Activated naive CD8-positive, alpha-beta T cell treated with anti-CD3 and anti-CD28 coated beads, Interleukin-2, amount 10 ng/mL, durations not matched to agents 7 days and 5 days (primary cell): ENCODE measurements around the gene HOATZ. TPM values are rescaled to one million over a fixed set of nuclear protein-coding genes. Genes with fewer than 3 reads are reported as not detected.
A peak's percentile ranks its signal among the peaks of the same experiment; 100 is the strongest.

Experiments used
- ATAC-seq: fragments of 150-1000 bp; cut with Tn5 transposase; one replicate; pipeline ENCODE4 v1.10.0; 2021; ENCODE audit warnings: low read depth, moderate library complexity
- POLR2A ChIA-PET: fragments of 350-600 bp; sonication (Branson Sonifier 250); formaldehyde crosslinking; loops from one replicate; lab custom pipeline; 2021; ENCODE audit warnings: antibody characterized with exemption; lab: Charles Lee
- DNase-seq: peaks from one replicate; pipeline ENCODE4 v3.0.0; 2021
- H3K27ac Mint-ChIP-seq: one replicate; pipeline ENCODE4 v1.8.0; 2022; ENCODE audit warnings: mild to moderate bottlenecking, mixed read lengths
- H3K27me3 Mint-ChIP-seq: one replicate; pipeline ENCODE4 v1.8.0; 2022; ENCODE audit warnings: mild to moderate bottlenecking, moderate library complexity, mixed read lengths
- H3K36me3 Mint-ChIP-seq: one replicate; pipeline ENCODE4 v1.8.0; 2021; ENCODE audit warnings: mild to moderate bottlenecking, mixed read lengths
- H3K4me1 Mint-ChIP-seq: one replicate; pipeline ENCODE4 v1.8.0; 2021; ENCODE audit warnings: mixed read lengths
- H3K4me3 Mint-ChIP-seq: one replicate; pipeline ENCODE4 v1.8.0; 2022; ENCODE audit warnings: mild to moderate bottlenecking, moderate library complexity, mixed read lengths
- H3K9me3 Mint-ChIP-seq: one replicate; pipeline ENCODE4 v1.8.0; 2021; ENCODE audit warnings: mixed read lengths
- total RNA-seq, 2 experiments: library from RNA; stranded (reverse); gene quantifications; one replicate each; pipeline ENCODE4 v1.2.3, GENCODE V29; 2021

HOATZ gene
- total RNA-seq, 2 experiments from 2014 or later, result not detected

- DNase-seq, result no peak
- H3K36me3 Mint-ChIP-seq, result peaks cover 16% of the 10 kb centered on the region
- peaks cover 3% of the 10 kb centered on the region for H3K9me3 Mint-ChIP-seq
- H3K4me1 Mint-ChIP-seq, result no peaks in the 10 kb centered on the region
- no peak overlapping the region for H3K4me3 Mint-ChIP-seq
- no peaks in the 10 kb centered on the region for H3K27me3 Mint-ChIP-seq
- POLR2A ChIA-PET, result no interaction called here
- ATAC-seq, result no peak
- H3K27ac Mint-ChIP-seq, result no peak overlapping the region
Observed at GRCh38 chr11:111561306-111561705, 46.7 kb downstream of the HOATZ start.

- POLR2A ChIA-PET, result no interaction called here
- Mint-ChIP-seq H3K27ac (peak overlapping the region; percentile 32), H3K36me3 (peaks cover 12% of the 10 kb centered on the region), H3K27me3 (no peaks in the 10 kb centered on the region), H3K4me1 (no peaks in the 10 kb centered on the region), H3K4me3 (no peak overlapping the region), H3K9me3 (peaks cover under 1% of the 10 kb centered on the region)
- DNase-seq (no peak), ATAC-seq (no peak)
Observed at GRCh38 chr11:111561791-111562325, 47.3 kb downstream of the HOATZ start.

- Mint-ChIP-seq H3K36me3 (peaks cover 7% of the 10 kb centered on the region), H3K4me3 (no peak overlapping the region), H3K4me1 (no peaks in the 10 kb centered on the region), H3K27ac (no peak overlapping the region), H3K9me3 (no peaks in the 10 kb centered on the region), H3K27me3 (no peaks in the 10 kb centered on the region)
- DNase-seq (no peak), ATAC-seq (no peak)
- POLR2A ChIA-PET, result no interaction called here
Observed at GRCh38 chr11:111562692-111563389, 48.3 kb downstream of the HOATZ start.

GRCh38 chr11:111565114-111565720, 50.6 kb downstream of the HOATZ start:
- Mint-ChIP-seq H3K4me3 (no peak overlapping the region), H3K9me3 (no peaks in the 10 kb centered on the region), H3K4me1 (no peaks in the 10 kb centered on the region)

GRCh38 chr11:111566324-111566723, 51.7 kb downstream of the HOATZ start:
- ATAC-seq (no peak), DNase-seq (no peak)
- Mint-ChIP-seq H3K27ac (no peak overlapping the region), H3K36me3 (peaks cover 2% of the 10 kb centered on the region), H3K4me3 (no peak overlapping the region), H3K9me3 (no peaks in the 10 kb centered on the region), H3K4me1 (no peaks in the 10 kb centered on the region), H3K27me3 (no peaks in the 10 kb centered on the region)
- POLR2A ChIA-PET, result no interaction called here

More at GRCh38 chr11:111565114-111565720, 50.6 kb downstream of the HOATZ start:
- DNase-seq, result peak; percentile 42
- H3K36me3 Mint-ChIP-seq, result peaks cover 2% of the 10 kb centered on the region
- ATAC-seq, result no peak
- no peak overlapping the region for H3K27ac Mint-ChIP-seq
- POLR2A ChIA-PET, result no interaction called here
- H3K27me3 Mint-ChIP-seq, result no peaks in the 10 kb centered on the region

DNA sequence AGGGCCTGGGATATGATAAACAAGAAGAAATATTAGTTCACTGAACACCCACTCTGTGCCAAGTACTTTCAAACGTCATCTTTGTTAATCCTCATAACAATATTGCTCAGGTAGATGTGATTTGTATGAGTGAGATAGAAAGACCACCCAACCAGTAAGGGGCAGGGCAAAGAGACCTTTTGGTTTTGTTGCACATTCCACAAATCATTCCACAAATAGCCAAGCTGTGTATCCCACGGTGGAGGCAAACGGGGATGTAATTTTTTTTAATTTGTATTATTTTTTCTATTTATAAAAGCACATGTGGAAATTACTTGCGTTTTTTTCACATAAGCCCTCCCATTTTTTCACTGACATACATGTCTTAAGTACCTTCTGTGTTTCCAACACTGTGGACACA, 54.9 kb downstream of the HOATZ start:
- no peaks in the 10 kb centered on the region for H3K36me3 Mint-ChIP-seq

GRCh38 chr11:111570796-111571195, 56.2 kb downstream of the HOATZ start:
- ATAC-seq (no peak), DNase-seq (no peak)
- Mint-ChIP-seq H3K4me1 (peaks cover 2% of the 10 kb centered on the region), H3K36me3 (no peaks in the 10 kb centered on the region), H3K4me3 (no peak overlapping the region), H3K27ac (no peak overlapping the region), H3K9me3 (no peaks in the 10 kb centered on the region), H3K27me3 (peaks cover 2% of the 10 kb centered on the region)
- POLR2A ChIA-PET, result no interaction called here

More for the DNA sequence above, 54.9 kb downstream of the HOATZ start:
- peaks cover 2% of the 10 kb centered on the region for H3K27me3 Mint-ChIP-seq
- H3K9me3 Mint-ChIP-seq, result no peaks in the 10 kb centered on the region
- no peak overlapping the region for H3K27ac Mint-ChIP-seq
- DNase-seq (no peak), ATAC-seq (no peak)
- POLR2A ChIA-PET, result no interaction called here
- H3K4me1 Mint-ChIP-seq, result no peaks in the 10 kb centered on the region
- H3K4me3 Mint-ChIP-seq, result no peak overlapping the region

- peaks cover 2% of the 10 kb centered on the region for H3K27me3 Mint-ChIP-seq
- H3K4me1 Mint-ChIP-seq, result peaks cover 2% of the 10 kb centered on the region
- no peak for ATAC-seq
- POLR2A ChIA-PET, result no interaction called here
- no peak overlapping the region for H3K4me3 Mint-ChIP-seq
- H3K9me3 Mint-ChIP-seq, result no peaks in the 10 kb centered on the region
- H3K27ac Mint-ChIP-seq, result no peak overlapping the region
- H3K36me3 Mint-ChIP-seq, result no peaks in the 10 kb centered on the region
- no peak for DNase-seq
Observed at GRCh38 chr11:111571829-111572501, 57.4 kb downstream of the HOATZ start.

GRCh38 chr11:111572581-111572980, 58.0 kb downstream of the HOATZ start:
- Mint-ChIP-seq H3K4me3 (no peak overlapping the region), H3K36me3 (no peaks in the 10 kb centered on the region), H3K9me3 (no peaks in the 10 kb centered on the region), H3K27me3 (peaks cover 6% of the 10 kb centered on the region), H3K27ac (no peak overlapping the region), H3K4me1 (peaks cover 2% of the 10 kb centered on the region)
- POLR2A ChIA-PET, result no interaction called here
- ATAC-seq, result no peak
- no peak for DNase-seq

DNA sequence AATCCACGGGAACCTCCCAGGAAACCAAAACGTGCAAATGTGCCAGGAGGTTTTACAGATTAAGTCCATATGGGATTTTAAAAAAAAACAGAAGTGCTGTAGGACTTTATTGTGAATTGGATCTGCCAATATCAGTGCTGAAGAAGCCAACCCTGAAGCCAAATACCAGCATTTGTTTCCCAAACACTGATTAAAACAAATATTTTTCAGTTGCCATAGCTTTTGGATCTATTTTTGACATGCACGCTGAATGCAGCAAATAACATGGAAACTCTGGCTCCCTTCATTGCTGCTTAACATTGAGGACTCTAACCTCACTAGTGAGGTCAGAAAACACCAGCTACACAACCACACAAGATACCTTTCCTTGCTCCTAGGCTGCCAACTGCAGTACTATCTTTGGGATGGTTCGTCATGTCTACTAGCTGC, 59.3 kb downstream of the HOATZ start:
- H3K4me1 Mint-ChIP-seq, result peaks cover 2% of the 10 kb centered on the region
- H3K4me3 Mint-ChIP-seq, result no peak overlapping the region

DNA sequence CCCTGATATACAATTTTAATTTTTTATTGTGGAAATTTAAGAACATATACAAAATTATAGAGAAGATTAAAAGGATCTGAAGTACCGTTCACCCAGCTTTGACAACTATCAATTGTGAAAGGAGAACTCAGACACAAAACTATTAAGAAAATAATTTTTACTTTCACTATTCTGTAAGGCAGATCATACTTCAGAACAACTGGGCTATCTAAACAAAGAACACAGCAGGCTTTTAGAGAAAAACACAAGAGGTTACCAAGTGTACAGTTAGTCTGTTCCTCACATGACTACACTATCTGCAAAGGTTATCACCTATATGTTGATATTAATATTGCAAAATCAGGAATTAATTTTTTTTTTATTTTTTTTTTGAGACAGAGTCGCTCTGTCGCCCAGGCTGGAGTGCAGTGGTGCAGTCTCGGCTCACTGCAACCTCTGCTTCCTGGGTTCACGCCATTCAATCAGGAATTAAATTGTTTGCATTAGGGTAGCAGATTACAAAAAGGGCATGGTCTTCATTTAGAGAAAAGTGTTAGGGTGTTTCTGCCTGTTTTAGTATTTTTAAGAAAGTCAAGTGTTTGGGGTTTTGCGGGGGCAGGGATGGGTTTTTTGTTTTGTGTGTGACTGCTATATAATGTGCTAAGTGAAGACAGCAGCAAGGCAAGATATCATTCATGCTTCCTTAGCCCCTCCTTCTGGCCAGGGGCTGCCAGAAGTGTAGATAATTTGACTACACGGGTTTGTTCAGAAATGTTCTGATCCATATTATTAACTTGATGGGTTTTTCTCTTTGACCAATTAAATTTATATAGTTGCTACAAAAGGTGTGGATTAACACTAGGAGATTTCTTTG, 60.0 kb downstream of the HOATZ start:
- peak overlapping the region; percentile 58 for H3K4me3 Mint-ChIP-seq
- POLR2A ChIA-PET, result no interaction called here

More for the DNA sequence above, 59.3 kb downstream of the HOATZ start:
- Mint-ChIP-seq H3K36me3 (no peaks in the 10 kb centered on the region), H3K27ac (no peak overlapping the region), H3K27me3 (peaks cover 6% of the 10 kb centered on the region), H3K9me3 (no peaks in the 10 kb centered on the region)
- no peak for DNase-seq
- no peak for ATAC-seq
- POLR2A ChIA-PET, result no interaction called here

GRCh38 chr11:111575740-111576139, 61.2 kb downstream of the HOATZ start:
- Mint-ChIP-seq H3K36me3 (no peaks in the 10 kb centered on the region), H3K27me3 (peaks cover 6% of the 10 kb centered on the region), H3K9me3 (no peaks in the 10 kb centered on the region), H3K4me3 (no peak overlapping the region), H3K27ac (no peak overlapping the region), H3K4me1 (peaks cover 3% of the 10 kb centered on the region)
- POLR2A ChIA-PET, result interaction anchor here (0.5 kb wide), 1 partner anchor 197 kb away, joined by 3 read pairs; the partner anchor contains the start of gene POU2AF1
- no peak for DNase-seq
- no peak for ATAC-seq

More for the DNA sequence above, 60.0 kb downstream of the HOATZ start:
- DNase-seq, result no peak
- Mint-ChIP-seq H3K27ac (peak overlapping the region; percentile 68), H3K36me3 (no peaks in the 10 kb centered on the region), H3K27me3 (peaks cover 6% of the 10 kb centered on the region), H3K9me3 (no peaks in the 10 kb centered on the region), H3K4me1 (peaks cover 2% of the 10 kb centered on the region)
- peak; percentile 52 for ATAC-seq

DNA sequence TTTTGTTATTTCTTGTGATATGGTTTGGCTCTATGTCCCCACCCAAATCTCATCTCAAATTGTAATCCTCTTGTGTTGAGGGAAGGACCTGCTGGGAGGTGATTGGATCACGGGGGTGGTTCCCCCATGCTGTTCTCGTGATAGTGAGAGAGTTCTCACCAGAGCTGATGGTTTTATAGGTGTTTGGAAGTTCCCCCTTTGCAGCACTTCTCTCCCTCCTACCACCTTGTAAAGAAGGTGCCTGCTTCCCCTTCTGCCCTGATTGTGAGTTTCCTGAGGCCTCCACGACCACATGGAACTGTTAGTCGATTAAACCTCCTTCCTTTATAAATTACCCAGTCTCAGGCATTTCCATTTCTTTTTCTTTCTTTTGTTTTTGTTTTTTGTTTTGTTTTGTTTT, 63.2 kb downstream of the HOATZ start:
- Mint-ChIP-seq H3K4me1 (peaks cover 6% of the 10 kb centered on the region), H3K27me3 (peaks cover 6% of the 10 kb centered on the region), H3K4me3 (no peak overlapping the region), H3K9me3 (no peaks in the 10 kb centered on the region), H3K27ac (no peak overlapping the region), H3K36me3 (no peaks in the 10 kb centered on the region)
- POLR2A ChIA-PET, result no interaction called here
- DNase-seq, result no peak
- no peak for ATAC-seq
